Erythroblast (primary cell): Measurements from ENCODE around the gene CXCL8.
"Not testable (repeated sequence)": the region's sequence is repeated elsewhere in the genome, so short reads cannot be mapped to it uniquely, and the experiment has no call there.

Experiments used
- DNase-seq, 2 experiments: peaks; one replicate each; lab custom pipeline; 2025; lab: John Stamatoyannopoulos, UW
- GATA1 ChIP-seq: IDR thresholded peaks from 2 replicates; pipeline ENCODE4 v1.6.1; 2011; ENCODE audit warnings: low read depth, mild to moderate bottlenecking, control low read depth, low read length, moderate library complexity
- POLR2A ChIP-seq: IDR thresholded peaks from 2 replicates; pipeline ENCODE4 v1.6.1; 2011; ENCODE audit warnings: mild to moderate bottlenecking, low read length

The CXCL8 gene

GRCh38 chr4:73740353-73740778 lies at the start of gene CXCL8:
TSS of gene CXCL8 (plus strand) at chr4:73740569. CDS start at chr4:73740659, 90 bp downstream.
- peak in 1 of 2 experiments; percentile 28 for DNase-seq
- TF ChIP-seq POLR2A: peak; percentile 82
- no peak for TF ChIP-seq GATA1

GRCh38 chr4:73691201-73691600 lies 49.2 kb upstream of the CXCL8 start:
- DNase-seq: not testable (repeated sequence)

GRCh38 chr4:73691759-73692158 lies 48.6 kb upstream of the CXCL8 start:
- no peak for TF ChIP-seq POLR2A
- no peak for TF ChIP-seq GATA1
- DNase-seq: no peak

- no peak for TF ChIP-seq POLR2A
- TF ChIP-seq GATA1: no peak
- DNase-seq: no peak
These were observed 48.1 kb upstream of the CXCL8 start for GRCh38 chr4:73692254-73692653.

- no peak for DNase-seq
These were observed 47.7 kb upstream of the CXCL8 start for GRCh38 chr4:73692701-73693100.

GRCh38 chr4:73693811-73694210 lies 46.6 kb upstream of the CXCL8 start:
- no peak for DNase-seq
- TF ChIP-seq POLR2A (no peak), GATA1 (no peak)

More at GRCh38 chr4:73692701-73693100, 47.7 kb upstream of the CXCL8 start:
- no peak for TF ChIP-seq POLR2A
- no peak for TF ChIP-seq GATA1

- no peak for TF ChIP-seq POLR2A
- TF ChIP-seq GATA1: no peak
These were observed 42.2 kb upstream of the CXCL8 start for GRCh38 chr4:73698217-73698616.

GRCh38 chr4:73701116-73701515 lies 39.3 kb upstream of the CXCL8 start:
- no peak for TF ChIP-seq GATA1
- TF ChIP-seq POLR2A: no peak
- DNase-seq: no peak

More at GRCh38 chr4:73698217-73698616, 42.2 kb upstream of the CXCL8 start:
- DNase-seq: no peak

GRCh38 chr4:73702796-73703287 lies 37.5 kb upstream of the CXCL8 start:
- DNase-seq: no peak

GRCh38 chr4:73703320-73703719 lies 37.0 kb upstream of the CXCL8 start:
- peak; percentile 13 to 72 for DNase-seq

More at GRCh38 chr4:73702796-73703287, 37.5 kb upstream of the CXCL8 start:
- TF ChIP-seq GATA1 (no peak), POLR2A (no peak)

GRCh38 chr4:73704314-73705055 lies 35.9 kb upstream of the CXCL8 start:
- no peak for TF ChIP-seq GATA1
- TF ChIP-seq POLR2A: no peak
- DNase-seq: peak; percentile 77 to 92

More at GRCh38 chr4:73703320-73703719, 37.0 kb upstream of the CXCL8 start:
- TF ChIP-seq POLR2A (no peak), GATA1 (no peak)

- no peak for TF ChIP-seq GATA1
- no peak for TF ChIP-seq POLR2A
- DNase-seq: no peak
These were observed 35.3 kb upstream of the CXCL8 start for GRCh38 chr4:73705056-73705432.

GRCh38 chr4:73705721-73706120 lies 34.6 kb upstream of the CXCL8 start:
- DNase-seq: no peak
- no peak for TF ChIP-seq GATA1
- TF ChIP-seq POLR2A: no peak

- DNase-seq: no peak
- TF ChIP-seq POLR2A: no peak
- no peak for TF ChIP-seq GATA1
These were observed 33.6 kb upstream of the CXCL8 start for GRCh38 chr4:73706811-73707210.
